BJ (cell line): ENCODE data around the gene LUZP1. TPM values are rescaled to one million over a fixed set of nuclear protein-coding genes. Genes with fewer than 3 reads are reported as not detected.

Experiments used
- CTCF ChIA-PET: fragments of 350-600 bp; formaldehyde crosslinking; extraction: SDS; loops from one replicate; lab custom pipeline; 2021; ENCODE audit warnings: antibody characterized with exemption, inconsistent platforms; lab: Yijun Ruan, JAX
- POLR2A ChIA-PET: fragments of 300-600 bp; sonication (Branson Sonifier 250); formaldehyde crosslinking; extraction: SDS; loops from one replicate; lab custom pipeline; 2021; ENCODE audit warnings: antibody characterized with exemption; lab: Charles Lee
- DNase-seq: peaks from one replicate; pipeline ENCODE4 v3.0.0-alpha.2; 2011; ENCODE audit warnings: low read depth
- H3K27me3 ChIP-seq: 2 replicates; pipeline ENCODE4 v1.6.0; 2011; ENCODE audit warnings: low read length; ENCODE audit not compliant: control insufficient read depth, insufficient read depth
- H3K36me3 ChIP-seq: 2 replicates; pipeline ENCODE4 v1.5.1; 2011; ENCODE audit warnings: low read length; ENCODE audit not compliant: control insufficient read depth, insufficient read depth
- H3K4me3 ChIP-seq: 2 replicates; pipeline ENCODE4 v1.5.1; 2011; ENCODE audit warnings: low read depth, mild to moderate bottlenecking, control low read depth, low read length
- CTCF ChIP-seq: IDR thresholded peaks from 2 replicates; pipeline ENCODE4 v1.5.1; 2011; ENCODE audit warnings: low read depth, mild to moderate bottlenecking, control low read depth, inconsistent platforms, low read length, moderate library complexity; ENCODE audit not compliant: insufficient read depth
- polyA plus RNA-seq: library from polyadenylated mRNA; depleted of rRNA; stranded (reverse); fragments of >200 nt; gene quantifications from 2 replicates; pipeline ENCODE4 v1.2.3, GENCODE V29; 2011

LUZP1 gene
- polyA plus RNA-seq, 1 experiment, result 22.0 TPM

DNA sequence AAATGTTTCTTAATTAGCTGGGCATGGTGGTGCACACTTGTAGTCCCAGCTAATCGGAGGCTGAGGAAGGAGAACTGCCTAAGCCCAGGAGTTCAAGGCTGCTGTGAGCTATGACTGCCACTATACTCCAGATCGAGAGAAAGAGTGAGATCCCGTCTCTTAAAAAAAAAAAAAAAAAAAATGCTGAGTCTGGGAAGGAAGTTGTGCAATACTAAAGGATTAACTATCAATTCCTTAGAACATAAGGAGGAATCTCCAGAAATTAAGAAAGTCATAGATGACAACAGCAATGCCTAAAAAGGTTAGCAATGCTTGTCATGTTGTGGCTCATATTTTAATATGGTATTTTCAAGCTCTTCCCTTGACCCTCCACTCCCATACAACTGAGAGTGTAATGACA is 5.3 kb downstream of the LUZP1 start:
- CTCF ChIA-PET, result interaction anchor here (1.5 to 2.2 kb wide), 2 partner anchors 21 to 64 kb away, joined by 3 to 9 read pairs; no protein-coding TSS in a partner anchor
- no peak for TF ChIP-seq CTCF
- POLR2A ChIA-PET, result interaction anchor here (0.6 kb wide), 1 partner anchor 48 kb away, joined by 15 read pairs; no protein-coding TSS in a partner anchor
- Histone ChIP-seq H3K4me3 (no peak overlapping the region), H3K27me3 (no peaks in the 10 kb centered on the region), H3K36me3 (no peaks in the 10 kb centered on the region)
- DNase-seq, result no peak

GRCh38 chr1:23159963-23160877 is 8.4 kb downstream of the LUZP1 start:
- POLR2A ChIA-PET, result no interaction called here
- Histone ChIP-seq H3K4me3 (no peak overlapping the region), H3K27me3 (no peaks in the 10 kb centered on the region), H3K36me3 (no peaks in the 10 kb centered on the region)
- TF ChIP-seq CTCF, result no peak
- CTCF ChIA-PET, result interaction anchor here (0.7 to 3.3 kb wide), 4 partner anchors 8 to 66 kb away, joined by 3 to 9 read pairs (median 4); partner anchors contain the start of gene LUZP1
- no peak for DNase-seq

DNA sequence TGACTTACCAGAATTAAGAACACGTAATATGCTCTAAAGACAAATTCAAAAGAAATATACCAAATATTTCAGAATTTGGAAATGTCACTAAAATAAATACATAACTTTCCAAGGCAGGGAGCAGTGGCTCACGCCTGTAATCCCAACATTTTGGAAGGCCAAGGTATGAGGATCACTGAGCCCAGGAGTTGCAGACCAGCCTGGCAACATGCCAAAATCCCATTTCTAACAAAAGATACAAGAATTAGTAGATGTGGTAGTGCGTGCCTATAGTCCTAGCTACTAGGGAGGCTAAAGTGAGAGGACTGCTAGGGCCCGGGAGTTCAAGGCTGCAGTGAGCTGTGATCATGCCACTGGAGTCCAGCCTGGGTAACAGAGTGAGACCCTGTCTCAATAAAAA is 11.7 kb downstream of the LUZP1 start:
- Histone ChIP-seq H3K36me3 (no peaks in the 10 kb centered on the region), H3K27me3 (no peaks in the 10 kb centered on the region), H3K4me3 (no peak overlapping the region)
- DNase-seq, result no peak
- ChIA-PET CTCF (no interaction called here), POLR2A (no interaction called here)
- no peak for TF ChIP-seq CTCF

DNA sequence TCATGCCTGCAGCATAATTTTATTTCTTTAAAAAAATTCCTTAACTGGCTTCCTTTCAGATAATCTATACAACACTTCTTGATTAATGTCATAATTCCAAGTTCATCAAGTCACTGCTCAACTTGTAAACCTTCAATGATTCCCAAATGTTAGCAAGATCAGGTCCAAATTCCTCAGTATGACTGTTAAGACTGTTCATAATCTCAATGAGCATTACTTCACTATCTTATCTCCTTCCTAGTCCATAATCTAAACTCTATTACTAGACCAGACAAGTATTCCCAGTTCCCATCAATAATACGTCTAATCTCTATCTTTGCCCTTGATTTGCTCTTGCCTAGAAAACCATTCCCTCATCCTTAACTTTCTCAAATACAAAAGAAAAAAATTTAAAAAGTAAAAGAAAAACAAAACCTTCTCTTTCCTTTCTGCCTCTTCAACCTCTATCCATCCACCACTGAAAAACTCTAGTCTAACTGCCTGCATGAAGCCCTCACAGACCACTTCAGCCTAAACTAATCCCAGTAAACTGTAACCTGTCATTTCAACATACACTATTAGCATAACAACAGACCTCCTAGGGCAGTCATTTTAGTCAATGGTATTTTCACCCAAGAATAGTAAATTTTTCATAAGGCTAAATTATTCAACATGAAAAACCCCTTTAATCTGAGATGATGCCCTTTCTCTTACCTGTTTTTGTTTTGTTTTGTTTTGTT is 15.5 kb downstream of the LUZP1 start:
- no peaks in the 10 kb centered on the region for H3K27me3 ChIP-seq

More for the DNA sequence above, 15.5 kb downstream of the LUZP1 start:
- ChIA-PET CTCF (no interaction called here), POLR2A (no interaction called here)
- no peak for TF ChIP-seq CTCF
- Histone ChIP-seq H3K4me3 (no peak overlapping the region), H3K36me3 (no peaks in the 10 kb centered on the region)
- DNase-seq, result no peak
